HEK293T (cell line): ENCODE data around the gene BNIP2.
A peak's percentile ranks its signal among the peaks of the same experiment; 100 is the strongest.
"Not testable (repeated sequence)": the region's sequence is repeated elsewhere in the genome, so short reads cannot be mapped to it uniquely, and the experiment has no call there.

Experiments
- CTCF ChIA-PET: fragments of 350-600 bp; formaldehyde crosslinking; extraction: SDS; loops from one replicate; lab custom pipeline; 2021; ENCODE audit warnings: antibody characterized with exemption, inconsistent platforms; lab: Yijun Ruan, JAX
- POLR2A ChIA-PET: fragments of 350-600 bp; formaldehyde crosslinking; extraction: SDS; loops from one replicate; lab custom pipeline; 2020; ENCODE audit warnings: antibody characterized with exemption, inconsistent platforms; lab: Yijun Ruan, JAX
- DNase-seq: peaks from one replicate; pipeline ENCODE4 v3.0.0; 2012; ENCODE audit warnings: mixed read lengths; ENCODE audit errors: extremely low spot score
- ARNT ChIP-seq: fragments of 450-650 bp; IDR thresholded peaks from 2 replicates; pipeline ENCODE4 v1.6.1; 2017; ENCODE audit warnings: mild to moderate bottlenecking
- BHLHE40 ChIP-seq: fragments of 450-650 bp; IDR thresholded peaks from 2 replicates; pipeline ENCODE4 v1.6.1; 2016; ENCODE audit warnings: mild to moderate bottlenecking, moderate library complexity, borderline replicate concordance
- CTBP1 ChIP-seq: fragments of 450-650 bp; IDR thresholded peaks from 2 replicates; pipeline ENCODE4 v1.6.1; 2016; ENCODE audit warnings: borderline replicate concordance
- ELF4 ChIP-seq: fragments of 450-650 bp; IDR thresholded peaks from 2 replicates; pipeline ENCODE4 v1.6.1; 2017; ENCODE audit warnings: antibody characterized with exemption
- FOXA1 ChIP-seq: fragments of 450-650 bp; IDR thresholded peaks from 2 replicates; pipeline ENCODE4 v1.6.1; 2016; ENCODE audit warnings: mild to moderate bottlenecking
- FOXK2 ChIP-seq: fragments of 450-650 bp; IDR thresholded peaks from 2 replicates; pipeline ENCODE4 v1.6.1; 2016; ENCODE audit warnings: mild to moderate bottlenecking
- FOXM1 ChIP-seq: fragments of 450-650 bp; IDR thresholded peaks from 2 replicates; pipeline ENCODE4 v1.6.1; 2017; ENCODE audit warnings: mild to moderate bottlenecking, borderline replicate concordance
- HDGF ChIP-seq: fragments of 450-650 bp; IDR thresholded peaks from 2 replicates; pipeline ENCODE4 v1.6.1; 2017; ENCODE audit warnings: antibody characterized with exemption, borderline replicate concordance
- L3MBTL2 ChIP-seq: fragments of 450-650 bp; conservative IDR thresholded peaks from 2 replicates; pipeline ENCODE4 v1.6.1; 2016; ENCODE audit warnings: mild to moderate bottlenecking
- LEF1 ChIP-seq: fragments of 450-650 bp; IDR thresholded peaks from 2 replicates; pipeline ENCODE4 v1.6.1; 2017; ENCODE audit warnings: mild to moderate bottlenecking, borderline replicate concordance
- NFRKB ChIP-seq: fragments of 450-650 bp; IDR thresholded peaks from 2 replicates; pipeline ENCODE4 v1.6.1; 2016; ENCODE audit warnings: mild to moderate bottlenecking, moderate library complexity
- PKNOX1 ChIP-seq: fragments of 450-650 bp; IDR thresholded peaks from 2 replicates; pipeline ENCODE4 v1.6.1; 2016
- SP1 ChIP-seq: fragments of 450-650 bp; IDR thresholded peaks from 2 replicates; pipeline ENCODE4 v1.6.1; 2017
- SUZ12 ChIP-seq: fragments of 450-650 bp; IDR thresholded peaks from 2 replicates; pipeline ENCODE4 v1.6.1; 2016; ENCODE audit warnings: mild to moderate bottlenecking
- TARDBP ChIP-seq: fragments of 450-650 bp; IDR thresholded peaks from 2 replicates; pipeline ENCODE4 v1.6.1; 2016
- ZNF384 ChIP-seq: fragments of 450-650 bp; IDR thresholded peaks from 2 replicates; pipeline ENCODE4 v1.6.1; 2016

BNIP2 gene

GRCh38 chr15:59642351-59642750, 46.8 kb downstream of the BNIP2 start:
- TF ChIP-seq NFRKB (no peak), ELF4 (no peak), CTBP1 (no peak), FOXA1 (no peak), FOXM1 (no peak), TARDBP (no peak), LEF1 (no peak), SUZ12 (no peak), L3MBTL2 (no peak), SP1 (no peak), HDGF (no peak), ZNF384 (no peak), PKNOX1 (no peak), ARNT (no peak), FOXK2 (no peak)
- DNase-seq, result no peak
- POLR2A ChIA-PET, result no interaction called here
- CTCF ChIA-PET, result no interaction called here

GRCh38 chr15:59637507-59637906, 51.6 kb downstream of the BNIP2 start:
- CTCF ChIA-PET, result interaction anchor here (0.9 kb wide), 1 partner anchor 43 kb away, joined by 3 read pairs; no protein-coding TSS in a partner anchor
- POLR2A ChIA-PET, DNase-seq: not testable (repeated sequence)

GRCh38 chr15:59636184-59636583, 52.9 kb downstream of the BNIP2 start:
- POLR2A ChIA-PET, result no interaction called here
- TF ChIP-seq ELF4, result no peak
- TF ChIP-seq LEF1, result no peak
- TF ChIP-seq PKNOX1, result no peak
- no peak for TF ChIP-seq TARDBP
- CTCF ChIA-PET, result no interaction called here
- no peak for DNase-seq

- peak; percentile 25 for DNase-seq
- ChIA-PET POLR2A (interaction anchor here (0.5 to 1.1 kb wide), 2 partner anchors 25 to 100 kb away, joined by 3 read pairs; partner anchors contain the start of gene GTF2A2), CTCF (interaction anchor here (0.6 to 0.8 kb wide), 3 partner anchors 18 to 104 kb away, joined by 3 to 4 read pairs (median 3); no protein-coding TSS in a partner anchor)
- TF ChIP-seq HDGF, result no peak
- TF ChIP-seq L3MBTL2, result no peak
- no peak for TF ChIP-seq SUZ12
- no peak for TF ChIP-seq ZNF384
- TF ChIP-seq BHLHE40, result no peak
- no peak for TF ChIP-seq PKNOX1
- TF ChIP-seq ELF4, result no peak
- TF ChIP-seq TARDBP, result no peak
- no peak for TF ChIP-seq NFRKB
- TF ChIP-seq FOXM1, result no peak
- no peak for TF ChIP-seq ARNT
- no peak for TF ChIP-seq FOXA1
- TF ChIP-seq CTBP1, result no peak
- TF ChIP-seq SP1, result no peak
- no peak for TF ChIP-seq LEF1
- no peak for TF ChIP-seq FOXK2
Observed at GRCh38 chr15:59632714-59633113, 56.4 kb downstream of the BNIP2 start.

- peak; percentile 66 for DNase-seq
- TF ChIP-seq FOXM1 (no peak), LEF1 (no peak), HDGF (no peak), L3MBTL2 (no peak), PKNOX1 (no peak), TARDBP (no peak), FOXK2 (no peak), BHLHE40 (no peak), FOXA1 (no peak), NFRKB (no peak), ARNT (no peak), CTBP1 (no peak), SP1 (no peak), SUZ12 (no peak), ZNF384 (no peak), ELF4 (no peak)
- ChIA-PET POLR2A (no interaction called here), CTCF (interaction anchor here (0.7 kb wide), 1 partner anchor 290 kb away, joined by 5 read pairs; no protein-coding TSS in a partner anchor)
Observed at GRCh38 chr15:59622289-59622688, 66.8 kb downstream of the BNIP2 start.

- ChIA-PET CTCF (no interaction called here), POLR2A (no interaction called here)
- no peak for DNase-seq
- TF ChIP-seq SUZ12, result no peak
- TF ChIP-seq SP1, result no peak
- no peak for TF ChIP-seq ELF4
Observed at GRCh38 chr15:59618406-59618805, 70.7 kb downstream of the BNIP2 start.
